Endothelial cell of umbilical vein (primary cell): ENCODE measurements around the gene PCDH7. TPM values are rescaled to one million over a fixed set of nuclear protein-coding genes. Genes with fewer than 3 reads are reported as not detected.

Source experiments
- BruUV-seq: library from RNA; stranded (reverse); fragments of 400-500 nt; replicated peaks from 2 replicates; lab custom pipeline; 2021; lab: Mats Ljungman, UMichigan
- CTCF ChIA-PET: fragments of 300-600, 350-600 bp; sonication (Branson Sonifier 250); formaldehyde crosslinking; loops from one replicate; lab custom pipeline; 2021; ENCODE audit warnings: antibody characterized with exemption, inconsistent platforms; lab: Charles Lee
- POLR2A ChIA-PET: fragments of 300-600, 350-600 bp; sonication (Branson Sonifier 250); formaldehyde crosslinking; loops from one replicate; lab custom pipeline; 2021; ENCODE audit warnings: antibody characterized with exemption, inconsistent platforms; lab: Charles Lee
- DNase-seq: peaks from one replicate; pipeline ENCODE4 v3.0.0-alpha.2; 2011; ENCODE audit warnings: low read depth, low spot score
- FAIRE-seq: peaks from 2 replicates; lab custom pipeline; 2011; peaks lifted over from hg19 to GRCh38; lab: Jason Lieb, UNC
- H2AFZ ChIP-seq: 2 replicates; pipeline ENCODE4 v1.6.0; 2012; ENCODE audit warnings: low read depth, low read length, control low read depth, inconsistent platforms
- H3K27ac ChIP-seq: 2 replicates; pipeline ENCODE4 v1.5.1; 2011; ENCODE audit warnings: low read depth, mild to moderate bottlenecking, control low read depth, low read length, moderate library complexity; ENCODE audit not compliant: insufficient read depth
- H3K27me3 ChIP-seq, 2 experiments: 2 replicates each; pipeline versions ENCODE4 v1.6.0 to v1.6.1; 2011; ENCODE audit warnings: low read length in 2 of 2, mixed read lengths in 1 of 2; ENCODE audit not compliant: control insufficient read depth in 2 of 2, insufficient read depth in 2 of 2
- H3K36me3 ChIP-seq, 2 experiments: 2 replicates in 1 of 2; 3 replicates in 1 of 2; pipeline ENCODE4 v1.5.1; 2011; ENCODE audit warnings: low read length in 2 of 2, mild to moderate bottlenecking in 1 of 2, moderate library complexity in 1 of 2; ENCODE audit not compliant: control insufficient read depth in 2 of 2, insufficient read depth in 2 of 2; ENCODE audit errors: extremely low read depth in 1 of 2
- H3K4me1 ChIP-seq: 3 replicates; pipeline ENCODE4 v1.5.1; 2011; ENCODE audit warnings: mild to moderate bottlenecking, low read length; ENCODE audit not compliant: control insufficient read depth, insufficient read depth; ENCODE audit errors: extremely low read depth
- H3K4me2 ChIP-seq: 2 replicates; pipeline ENCODE4 v1.6.1; 2011; ENCODE audit warnings: low read length, control low read depth, mixed read lengths; ENCODE audit not compliant: insufficient read depth
- H3K4me3 ChIP-seq, 3 experiments: fragments of 200-600 bp in 1 of 3; sonication (generic), shearing (Covaris generic) in 1 of 3; replicated peaks in 1 of 3; 2 replicates each; pipeline ENCODE4 v1.5.1; 2011 to 2016; ENCODE audit warnings: control low read depth in 3 of 3, low read length in 3 of 3, mild to moderate bottlenecking in 2 of 3, inconsistent platforms in 1 of 3, low read depth in 1 of 3, moderate library complexity in 1 of 3; ENCODE audit not compliant: insufficient read depth in 1 of 3
- H3K79me2 ChIP-seq: 2 replicates; pipeline ENCODE4 v1.6.0; 2012; ENCODE audit warnings: low read length, inconsistent platforms; ENCODE audit not compliant: control insufficient read depth, insufficient read depth
- H3K9ac ChIP-seq: replicated peaks from 2 replicates; pipeline ENCODE3; 2011; ENCODE audit warnings: low read length, control low read depth; ENCODE audit not compliant: insufficient read depth; ENCODE audit errors: extremely low read depth
- H3K9me1 ChIP-seq: replicated peaks from 3 replicates; pipeline ENCODE4 v1.6.0; 2011; ENCODE audit warnings: mild to moderate bottlenecking, low read length; ENCODE audit not compliant: control insufficient read depth, insufficient read depth; ENCODE audit errors: extremely low read depth
- H3K9me3 ChIP-seq: replicated peaks from 2 replicates; pipeline ENCODE4 v1.5.1; 2012; ENCODE audit warnings: low read length, inconsistent platforms; ENCODE audit not compliant: control insufficient read depth, insufficient read depth
- H4K20me1 ChIP-seq: replicated peaks from 2 replicates; pipeline ENCODE3; 2011; ENCODE audit warnings: mild to moderate bottlenecking, low read length; ENCODE audit not compliant: control insufficient read depth, insufficient read depth; ENCODE audit errors: extremely low read depth
- JUN ChIP-seq: IDR thresholded peaks from 2 replicates; pipeline ENCODE4 v1.6.1; 2011; ENCODE audit warnings: borderline replicate concordance, low read depth; ENCODE audit not compliant: insufficient read length, insufficient read depth
- MYC ChIP-seq: IDR thresholded peaks from one replicate; pipeline ENCODE4 v1.6.1; 2011; ENCODE audit warnings: mild to moderate bottlenecking, low read depth, low read length
- POLR2A ChIP-seq: IDR thresholded peaks from 2 replicates; pipeline ENCODE4 v1.6.1; 2012; ENCODE audit warnings: low read depth, mild to moderate bottlenecking, control low read depth, low read length
- POLR2AphosphoS5 ChIP-seq: IDR thresholded peaks from 2 replicates; pipeline ENCODE4 v1.6.1; 2012; ENCODE audit warnings: low read depth, mild to moderate bottlenecking, control low read depth, low read length, moderate library complexity; ENCODE audit not compliant: insufficient read depth
- dilution Hi-C: fragments of 300-500 bp; cut with MboI; formaldehyde crosslinking; loops from one replicate; pipeline ENCODE4 v1.15.0; 2019; ENCODE audit warnings: low sequenced_read_pairs; ENCODE audit not compliant: extremely low pct_ligation_motif_present
- intact Hi-C: fragments of 100-400 bp; cut with micrococcal nuclease; formaldehyde crosslinking; loops from one replicate; pipeline ENCODE4 v1.10.0; 2022
- polyA plus RNA-seq, 4 experiments: library from polyadenylated mRNA; depleted of rRNA in 3 of 4; stranded (reverse) in 3 of 4; unstranded in 1 of 4; fragments of >200 nt; gene quantifications; 2 replicates each; pipeline versions ENCODE4 v1.2.1 to v1.2.3, GENCODE V29; 2011 to 2012; ENCODE audit warnings: missing spikeins in 1 of 4
- total RNA-seq: library from RNA; stranded (reverse); gene quantifications from 2 replicates; pipeline ENCODE4 v1.2.3, GENCODE V29; 2021
- TF ChIP-seq, protein P1 (sequence below), 2 donors: IDR thresholded peaks; 1 replicate in 1 of 2; 2 replicates in 1 of 2; pipeline ENCODE4 v1.5.1; 2011; ENCODE audit warnings: low read length in 2 of 2, mild to moderate bottlenecking in 2 of 2, moderate library complexity in 2 of 2, control low read depth in 1 of 2, inconsistent platforms in 1 of 2, low read depth in 1 of 2; ENCODE audit not compliant: insufficient read depth in 1 of 2; ENCODE audit errors: extremely low read depth in 1 of 2
- TF ChIP-seq, protein P2 (sequence below): IDR thresholded peaks from 2 replicates; pipeline ENCODE4 v1.6.1; 2011; ENCODE audit not compliant: insufficient read depth, insufficient read length

The PCDH7 gene
- total and polyA plus RNA-seq, 2 donors (not counting 3 experiments of a cell fraction or from before 2014, with no cell fraction given): 9.5 to 16.6 TPM

DNA sequence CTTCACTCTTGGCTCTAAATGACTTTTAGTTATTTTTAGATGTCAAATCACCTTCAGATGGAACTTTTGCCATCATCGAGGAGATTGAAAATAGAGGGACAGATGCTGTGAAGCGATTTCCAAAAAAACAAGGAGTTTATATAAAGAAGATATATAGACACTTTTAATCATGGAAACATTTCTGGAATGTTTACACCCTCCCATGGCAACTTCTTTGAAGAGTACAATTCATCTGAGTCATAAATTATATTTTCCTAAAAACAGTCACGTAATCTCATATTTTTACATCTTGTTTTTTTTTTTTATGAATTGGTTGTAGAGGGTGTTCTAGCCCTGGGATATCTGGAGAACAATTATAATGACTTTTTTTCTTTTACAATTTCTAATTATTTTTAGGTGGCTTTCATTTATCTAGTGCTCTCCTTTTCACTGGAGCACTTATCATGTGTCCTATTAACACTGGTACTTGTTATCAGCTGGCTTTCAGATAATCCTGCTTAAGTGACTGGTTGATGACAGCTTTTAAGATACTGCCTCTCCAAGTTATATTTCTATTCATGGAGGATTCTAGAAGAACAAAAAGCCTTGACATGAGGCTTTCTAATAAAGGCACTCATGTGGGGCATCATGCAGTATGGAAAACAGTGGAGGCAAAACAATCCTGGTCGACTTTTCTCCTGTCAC is 24.9 kb downstream of the PCDH7 start:
- no peaks in the 10 kb centered on the region for H3K79me2 ChIP-seq
- dilution Hi-C loops: no loop called here
- H3K27ac ChIP-seq: no peak overlapping the region
- DNase-seq: peak; percentile 51
- no peaks in the 10 kb centered on the region for H4K20me1 ChIP-seq
- no peak for TF ChIP-seq POLR2AphosphoS5
- no peak for TF ChIP-seq MYC
- TF ChIP-seq POLR2A: no peak
- TF ChIP-seq, protein P1, sequence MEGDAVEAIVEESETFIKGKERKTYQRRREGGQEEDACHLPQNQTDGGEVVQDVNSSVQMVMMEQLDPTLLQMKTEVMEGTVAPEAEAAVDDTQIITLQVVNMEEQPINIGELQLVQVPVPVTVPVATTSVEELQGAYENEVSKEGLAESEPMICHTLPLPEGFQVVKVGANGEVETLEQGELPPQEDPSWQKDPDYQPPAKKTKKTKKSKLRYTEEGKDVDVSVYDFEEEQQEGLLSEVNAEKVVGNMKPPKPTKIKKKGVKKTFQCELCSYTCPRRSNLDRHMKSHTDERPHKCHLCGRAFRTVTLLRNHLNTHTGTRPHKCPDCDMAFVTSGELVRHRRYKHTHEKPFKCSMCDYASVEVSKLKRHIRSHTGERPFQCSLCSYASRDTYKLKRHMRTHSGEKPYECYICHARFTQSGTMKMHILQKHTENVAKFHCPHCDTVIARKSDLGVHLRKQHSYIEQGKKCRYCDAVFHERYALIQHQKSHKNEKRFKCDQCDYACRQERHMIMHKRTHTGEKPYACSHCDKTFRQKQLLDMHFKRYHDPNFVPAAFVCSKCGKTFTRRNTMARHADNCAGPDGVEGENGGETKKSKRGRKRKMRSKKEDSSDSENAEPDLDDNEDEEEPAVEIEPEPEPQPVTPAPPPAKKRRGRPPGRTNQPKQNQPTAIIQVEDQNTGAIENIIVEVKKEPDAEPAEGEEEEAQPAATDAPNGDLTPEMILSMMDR (IDR thresholded peaks at IDR 0.05; ENCODE audit: extremely low read depth in 1 of 2, insufficient read depth in 1 of 2, low read depth in 1 of 2, low read length in 2 of 2): no peak
- TF ChIP-seq, protein P2, sequence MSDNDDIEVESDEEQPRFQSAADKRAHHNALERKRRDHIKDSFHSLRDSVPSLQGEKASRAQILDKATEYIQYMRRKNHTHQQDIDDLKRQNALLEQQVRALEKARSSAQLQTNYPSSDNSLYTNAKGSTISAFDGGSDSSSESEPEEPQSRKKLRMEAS: no peak
- TF ChIP-seq JUN: peak; percentile 15
- BruUV-seq: no TSS peak
- H3K9ac ChIP-seq: no peak overlapping the region
- H2AFZ ChIP-seq: no peak overlapping the region
- no peak overlapping the region for H3K4me2 ChIP-seq
- H3K9me3 ChIP-seq: no peaks in the 10 kb centered on the region
- H3K4me1 ChIP-seq: no peaks in the 10 kb centered on the region
- FAIRE-seq: no peak
- H3K36me3 ChIP-seq: no peaks in the 10 kb centered on the region
- H3K9me1 ChIP-seq: no peaks in the 10 kb centered on the region
- no peak overlapping the region for H3K4me3 ChIP-seq
- ChIA-PET CTCF (no interaction called here), POLR2A (no interaction called here)
- no peaks in the 10 kb centered on the region for H3K27me3 ChIP-seq
- intact Hi-C loops: loop anchor here (1.0 kb wide), 1 partner anchor 17 kb away; no protein-coding TSS in a partner anchor
